B cell (primary cell): ENCODE results near the gene PRKACA. TPM values are rescaled to one million over a fixed set of nuclear protein-coding genes. Genes with fewer than 3 reads are reported as not detected.
A peak's percentile ranks its signal among the peaks of the same experiment; 100 is the strongest.

Source experiments
- ATAC-seq: fragments of 200-7000 bp; cut with Tn5 transposase; one replicate; pipeline ENCODE4 v1.10.0; 2021; ENCODE audit warnings: low read depth, mild to moderate bottlenecking, moderate number of reproducible peaks, moderate library complexity
- CTCF ChIA-PET: fragments of 350-600 bp; sonication (Branson Sonifier 250); formaldehyde crosslinking; loops from one replicate; lab custom pipeline; 2021; ENCODE audit warnings: antibody characterized with exemption, inconsistent platforms; lab: Charles Lee
- POLR2A ChIA-PET: fragments of 350-600 bp; sonication (Branson Sonifier 250); formaldehyde crosslinking; loops from one replicate; lab custom pipeline; 2021; ENCODE audit warnings: antibody characterized with exemption; lab: Charles Lee
- DNase-seq: peaks from one replicate; pipeline ENCODE4 v3.0.0; 2013
- H2AFZ ChIP-seq: 2 replicates; pipeline ENCODE4 v1.6.1; 2012; ENCODE audit warnings: mild to moderate bottlenecking, low read depth, low read length; ENCODE audit not compliant: insufficient read depth, poor library complexity, severe bottlenecking
- H3K27ac ChIP-seq, 2 donors: 1 replicate in 1 of 2; 2 replicates in 1 of 2; pipeline ENCODE4 v1.5.1; 2012 to 2013; ENCODE audit warnings: low read length in 2 of 2, mild to moderate bottlenecking in 2 of 2, moderate library complexity in 1 of 2
- H3K27me3 ChIP-seq, 4 experiments: fragments of 200-600 bp in 1 of 4; sonication (generic) in 1 of 4; replicated peaks in 1 of 4; 1 replicate in 2 of 4; 2 replicates in 2 of 4; pipeline versions ENCODE4 v1.6.1 to v1.7.0; 2013 to 2016; ENCODE audit warnings: low read length in 3 of 4, mild to moderate bottlenecking in 2 of 4, mixed read lengths in 1 of 4, moderate library complexity in 1 of 4; ENCODE audit not compliant: insufficient read depth in 4 of 4, control insufficient read depth in 3 of 4; ENCODE audit errors: control extremely low read depth in 1 of 4
- H3K36me3 ChIP-seq, 2 experiments: replicated peaks in 1 of 2; 1 replicate in 1 of 2; 2 replicates in 1 of 2; pipeline versions ENCODE4 v1.6.1 to v1.7.1; 2013; ENCODE audit warnings: low read length in 1 of 2; ENCODE audit not compliant: insufficient read depth in 2 of 2, control insufficient read depth in 1 of 2; ENCODE audit errors: control extremely low read depth in 1 of 2, extremely low read depth in 1 of 2
- H3K4me1 ChIP-seq, 2 donors: fragments of 200-600 bp in 1 of 2; sonication (generic) in 1 of 2; 1 replicate in 1 of 2; 2 replicates in 1 of 2; pipeline versions ENCODE4 v1.5.1 to v1.6.1; 2013 to 2017; ENCODE audit warnings: low read length in 2 of 2; ENCODE audit not compliant: control insufficient read depth in 2 of 2, insufficient read depth in 2 of 2
- H3K4me2 ChIP-seq: replicated peaks from 2 replicates; pipeline ENCODE3; 2012; ENCODE audit warnings: mild to moderate bottlenecking, low read depth, low read length; ENCODE audit not compliant: poor library complexity, severe bottlenecking
- H3K4me3 ChIP-seq, 5 experiments: fragments of 200-600 bp in 1 of 5; sonication (generic) in 1 of 5; 1 replicate in 3 of 5; 2 replicates in 2 of 5; pipeline versions ENCODE4 v1.5.1 to v1.7.0; 2011 to 2016; ENCODE audit warnings: low read length in 4 of 5, mild to moderate bottlenecking in 4 of 5, low read depth in 2 of 5, control low read depth in 1 of 5, moderate library complexity in 1 of 5; ENCODE audit not compliant: insufficient read depth in 1 of 5; ENCODE audit errors: control extremely low read depth in 1 of 5, extremely low read depth in 1 of 5
- H3K79me2 ChIP-seq: fragments of 200-600 bp; sonication (generic); one replicate; pipeline ENCODE4 v1.6.0; 2016; ENCODE audit warnings: low read length; ENCODE audit not compliant: control insufficient read depth, insufficient read depth
- H3K9ac ChIP-seq: fragments of 200-600 bp; sonication (generic); 2 replicates; pipeline ENCODE4 v1.6.1; 2017; ENCODE audit warnings: mild to moderate bottlenecking, low read length, moderate library complexity
- H3K9me3 ChIP-seq, 3 donors: one replicate each; pipeline versions ENCODE4 v1.6.1 to v1.7.1; 2013; ENCODE audit warnings: low read length in 2 of 3; ENCODE audit not compliant: control insufficient read depth in 2 of 3, insufficient read depth in 1 of 3; ENCODE audit errors: control extremely low read depth in 1 of 3
- H4K20me1 ChIP-seq: 2 replicates; pipeline ENCODE4 v1.6.0; 2012; ENCODE audit warnings: mild to moderate bottlenecking, low read length; ENCODE audit not compliant: insufficient read depth, control insufficient read depth, poor library complexity, severe bottlenecking
- H3K27ac Mint-ChIP-seq: one replicate; pipeline ENCODE4 v1.8.0; 2021; ENCODE audit warnings: mixed read lengths
- H3K27me3 Mint-ChIP-seq: one replicate; pipeline ENCODE4 v1.8.0; 2021; ENCODE audit warnings: mixed read lengths
- H3K4me1 Mint-ChIP-seq: one replicate; pipeline ENCODE4 v1.8.0; 2021; ENCODE audit warnings: mixed read lengths
- H3K4me3 Mint-ChIP-seq: one replicate; pipeline ENCODE4 v1.8.0; 2021; ENCODE audit warnings: mixed read lengths
- H3K9me3 Mint-ChIP-seq: one replicate; pipeline ENCODE4 v1.8.0; 2022; ENCODE audit warnings: mixed read lengths; ENCODE audit not compliant: insufficient read depth
- CTCF ChIP-seq: fragments of 200-600 bp; IDR thresholded peaks from one replicate; pipeline ENCODE4 v1.8.0; 2022; ENCODE audit warnings: antibody characterized with exemption, mild to moderate bottlenecking
- EZH2 ChIP-seq: IDR thresholded peaks from 2 replicates; pipeline ENCODE4 v1.6.1; 2012; ENCODE audit warnings: borderline replicate concordance, low read depth, mild to moderate bottlenecking, moderate library complexity, low read length; ENCODE audit not compliant: insufficient read depth, poor library complexity, severe bottlenecking
- WGBS: methylation state at CpG from one replicate; pipeline ENCODE4 v1.1.5; 2013; ENCODE audit warnings: missing lambda C conversion rate; ENCODE audit not compliant: insufficient coverage; 5-methylcytosine and 5-hydroxymethylcytosine counted together
- intact Hi-C: fragments of 100-400 bp; cut with micrococcal nuclease; formaldehyde crosslinking; loops from one replicate; pipeline ENCODE4 v1.10.0; 2022
- polyA plus RNA-seq: library from polyadenylated mRNA; depleted of rRNA; stranded (reverse); fragments of >200 nt; gene quantifications from 2 replicates; pipeline ENCODE4 v1.2.3, GENCODE V29; 2012
- total RNA-seq, 2 donors: library from RNA; stranded (reverse); fragments of 120-200 nt in 1 of 2; gene quantifications; 1 replicate in 1 of 2; 2 replicates in 1 of 2; pipeline versions ENCODE4 v1.2.3 to v1.2.4, GENCODE V29; 2013 to 2022

The PRKACA gene
- total and polyA plus RNA-seq, 2 donors (not counting 1 experiment from before 2014, with no cell fraction given), result 36.8 to 43.0 TPM

GRCh38 chr19:14050512-14050911 lies 67.0 kb downstream of the PRKACA start:
- DNase-seq, result no peak
- intact Hi-C loops, result no loop called here
- ATAC-seq, result no peak
- Histone ChIP-seq H3K9ac (no peak overlapping the region), H4K20me1 (peaks cover 20% of the 10 kb centered on the region), H3K4me1 (no peaks in the 10 kb centered on the region), H3K9me3 (peaks cover 0 to 11% (median 2%) of the 10 kb centered on the region in 3 donors), H3K27ac (no peak overlapping the region), H3K36me3 (peaks cover 9 to 47% of the 10 kb centered on the region in 2 experiments), H3K4me3 (no peak overlapping the region), H3K4me2 (no peak overlapping the region), H3K27me3 (no peaks in the 10 kb centered on the region), H2AFZ (no peak overlapping the region), H3K79me2 (no peaks in the 10 kb centered on the region)
- ChIA-PET CTCF (interaction anchor here (0.7 to 1.1 kb wide), 2 partner anchors 18 to 1298 kb away, joined by 4 read pairs; no protein-coding TSS in a partner anchor), POLR2A (interaction anchor here (0.7 kb wide), 1 partner anchor 168 kb away, joined by 9 read pairs; no protein-coding TSS in a partner anchor)
- no peaks in the 10 kb centered on the region for H3K4me1 Mint-ChIP-seq
- H3K4me3 Mint-ChIP-seq, result no peak overlapping the region
- H3K9me3 Mint-ChIP-seq, result no peaks in the 10 kb centered on the region
- no peak for TF ChIP-seq CTCF
- no peak for TF ChIP-seq EZH2
- 100% methylated on average over 4 of the region's 4 CpGs for WGBS
- H3K27ac Mint-ChIP-seq, result no peak overlapping the region
- H3K27me3 Mint-ChIP-seq, result no peaks in the 10 kb centered on the region

GRCh38 chr19:14048443-14049153 lies 69.0 kb downstream of the PRKACA start:
- Mint-ChIP-seq H3K27ac (no peak overlapping the region), H3K4me3 (no peak overlapping the region), H3K27me3 (no peaks in the 10 kb centered on the region), H3K9me3 (no peaks in the 10 kb centered on the region), H3K4me1 (no peaks in the 10 kb centered on the region)
- POLR2A ChIA-PET, result interaction anchor here (0.5 to 0.7 kb wide), 2 partner anchors 24 to 260 kb away, joined by 3 to 5 read pairs; partner anchors contain the start of gene MISP3
- Histone ChIP-seq H2AFZ (no peak overlapping the region), H3K36me3 (peaks cover 9 to 56% of the 10 kb centered on the region in 2 experiments), H3K27ac (no peak overlapping the region), H3K4me1 (no peaks in the 10 kb centered on the region), H3K4me3 (no peak overlapping the region), H3K4me2 (no peak overlapping the region), H3K79me2 (no peaks in the 10 kb centered on the region), H3K27me3 (no peaks in the 10 kb centered on the region), H4K20me1 (peaks cover 20% of the 10 kb centered on the region), H3K9ac (no peak overlapping the region), H3K9me3 (peaks cover 0 to 9% (median 2%) of the 10 kb centered on the region in 3 donors)
- intact Hi-C loops, result loop anchor here (1.0 kb wide), 1 partner anchor 142 kb away; the partner anchor contains the start of genes BRME1 and CC2D1A
- DNase-seq, result peak; percentile 80
- TF ChIP-seq EZH2 (no peak), CTCF (peak; percentile 95)
- CTCF ChIA-PET, result interaction anchor here (0.6 to 3.0 kb wide), 41 partner anchors 7 to 933 kb away, joined by 3 to 29 read pairs (median 4); partner anchors contain the start of genes IL27RA and MISP3
- ATAC-seq, result peak; percentile 92
- 84% methylated on average over 3 of the region's 8 CpGs for WGBS
